ENCODE measurements around the gene PLS3. TPM values are rescaled to one million over a fixed set of nuclear protein-coding genes. Genes with fewer than 3 reads are reported as not detected.
A peak's percentile ranks its signal among the peaks of the same experiment; 100 is the strongest.

Gene PLS3
- total RNA-seq, 1 donor, result 323 TPM

GRCh38 chrX:115549008-115549407 lies 12.0 kb upstream of the PLS3 start:
- H3K4me3 ChIP-seq (ENCODE audit: low read depth, low read length), result no peak overlapping the region
- TF ChIP-seq CTCF (IDR thresholded peaks at IDR 0.05; ENCODE audit: insufficient read depth, low read depth, low read length), result no peak

GRCh38 chrX:115553171-115553570 lies 7.8 kb upstream of the PLS3 start:
- no peak overlapping the region for H3K4me3 ChIP-seq (ENCODE audit: low read depth, low read length)
- TF ChIP-seq CTCF (IDR thresholded peaks at IDR 0.05; ENCODE audit: insufficient read depth, low read depth, low read length), result no peak
- no peak for DNase-seq (ENCODE audit: low read depth)

More at GRCh38 chrX:115549008-115549407, 12.0 kb upstream of the PLS3 start:
- DNase-seq (ENCODE audit: low read depth), result no peak

GRCh38 chrX:115559672-115560071 lies 1.3 kb upstream of the PLS3 start:
- H3K4me3 ChIP-seq (ENCODE audit: low read depth, low read length), result no peak overlapping the region
- TF ChIP-seq CTCF (IDR thresholded peaks at IDR 0.05; ENCODE audit: insufficient read depth, low read depth, low read length), result no peak
- DNase-seq (ENCODE audit: low read depth), result no peak

- peak; percentile 82 for DNase-seq (ENCODE audit: low read depth)
- H3K4me3 ChIP-seq (ENCODE audit: low read depth, low read length), result peak overlapping the region; percentile 66
- TF ChIP-seq CTCF (IDR thresholded peaks at IDR 0.05; ENCODE audit: insufficient read depth, low read depth, low read length), result no peak
These were observed 580 bp upstream of the PLS3 start for GRCh38 chrX:115560211-115560977.

GRCh38 chrX:115561605-115562479 lies 868 bp downstream of the PLS3 start:
- DNase-seq (ENCODE audit: low read depth), result peak; percentile 49
- TF ChIP-seq CTCF (IDR thresholded peaks at IDR 0.05; ENCODE audit: insufficient read depth, low read depth, low read length), result no peak
- peak overlapping the region; percentile 66 for H3K4me3 ChIP-seq (ENCODE audit: low read depth, low read length)

- peak overlapping the region; percentile 66 for H3K4me3 ChIP-seq (ENCODE audit: low read depth, low read length)
- no peak for TF ChIP-seq CTCF (IDR thresholded peaks at IDR 0.05; ENCODE audit: insufficient read depth, low read depth, low read length)
- DNase-seq (ENCODE audit: low read depth), result peak; percentile 44
These were observed 1.5 kb downstream of the PLS3 start for GRCh38 chrX:115562480-115562847.
